Keratinocyte (primary cell): ENCODE results near the gene CD28.

Experiments used
- EZH2 ChIP-seq: IDR thresholded peaks from one replicate; pipeline ENCODE4 v1.6.1; 2012; ENCODE audit warnings: inconsistent platforms, mild to moderate bottlenecking, low read length, moderate library complexity
- TF ChIP-seq, protein P1 (sequence below), 3 experiments: IDR thresholded peaks in 1 of 3; conservative IDR thresholded peaks in 1 of 3; optimal IDR thresholded peaks in 1 of 3; 2 replicates in 2 of 3; 3 replicates in 1 of 3; pipeline versions ENCODE3 to v1.5.1; 2011; ENCODE audit warnings: low read length in 3 of 3, mild to moderate bottlenecking in 3 of 3, moderate library complexity in 2 of 3, control low read depth in 1 of 3, inconsistent platforms in 1 of 3; ENCODE audit not compliant: insufficient read depth in 2 of 3; ENCODE audit errors: extremely low read depth in 1 of 3

DNA sequence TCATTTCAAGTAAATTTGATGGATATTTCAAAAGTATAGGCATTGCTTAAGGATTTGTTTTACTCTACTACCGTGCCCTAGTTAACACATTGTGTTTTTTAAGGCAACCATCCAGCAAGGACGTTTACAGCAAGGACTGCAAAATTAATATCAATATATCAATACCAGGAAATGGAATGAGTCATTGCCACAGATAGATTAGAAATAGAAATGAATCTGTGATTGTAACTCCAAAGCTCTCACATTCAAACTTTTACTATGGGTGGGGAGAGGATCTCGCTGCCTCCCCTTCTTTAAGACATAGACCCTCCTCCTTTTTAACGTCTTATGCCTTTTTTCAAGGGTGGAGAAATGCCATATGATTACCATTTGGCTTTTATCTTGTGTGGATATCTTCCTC lies 3.8 kb downstream of the CD28 start:
- TF ChIP-seq, protein P1, sequence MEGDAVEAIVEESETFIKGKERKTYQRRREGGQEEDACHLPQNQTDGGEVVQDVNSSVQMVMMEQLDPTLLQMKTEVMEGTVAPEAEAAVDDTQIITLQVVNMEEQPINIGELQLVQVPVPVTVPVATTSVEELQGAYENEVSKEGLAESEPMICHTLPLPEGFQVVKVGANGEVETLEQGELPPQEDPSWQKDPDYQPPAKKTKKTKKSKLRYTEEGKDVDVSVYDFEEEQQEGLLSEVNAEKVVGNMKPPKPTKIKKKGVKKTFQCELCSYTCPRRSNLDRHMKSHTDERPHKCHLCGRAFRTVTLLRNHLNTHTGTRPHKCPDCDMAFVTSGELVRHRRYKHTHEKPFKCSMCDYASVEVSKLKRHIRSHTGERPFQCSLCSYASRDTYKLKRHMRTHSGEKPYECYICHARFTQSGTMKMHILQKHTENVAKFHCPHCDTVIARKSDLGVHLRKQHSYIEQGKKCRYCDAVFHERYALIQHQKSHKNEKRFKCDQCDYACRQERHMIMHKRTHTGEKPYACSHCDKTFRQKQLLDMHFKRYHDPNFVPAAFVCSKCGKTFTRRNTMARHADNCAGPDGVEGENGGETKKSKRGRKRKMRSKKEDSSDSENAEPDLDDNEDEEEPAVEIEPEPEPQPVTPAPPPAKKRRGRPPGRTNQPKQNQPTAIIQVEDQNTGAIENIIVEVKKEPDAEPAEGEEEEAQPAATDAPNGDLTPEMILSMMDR (optimal IDR thresholded peaks at IDR 0.05 in 1 of 3, IDR thresholded peaks at IDR 0.05 in 1 of 3, conservative IDR thresholded peaks at IDR 0.05 in 1 of 3; ENCODE audit: extremely low read depth in 1 of 3, insufficient read depth in 2 of 3, low read length in 3 of 3): no peak
- TF ChIP-seq EZH2: no peak
